Stomach (tissue), 9 donors: ENCODE measurements around the gene CDSN. TPM values are rescaled to one million over a fixed set of nuclear protein-coding genes. Genes with fewer than 3 reads are reported as not detected.

Experiments used
- DNase-seq, 2 donors: peaks; one replicate each; pipeline versions ENCODE4 v3.0.0 to v3.0.0-alpha.2; 2013 to 2019
- H3K27ac ChIP-seq, 5 donors: fragments of 200-600 bp in 4 of 5; sonication (generic) in 4 of 5; one replicate each; pipeline ENCODE4 v1.5.1; 2013 to 2019; ENCODE audit warnings: mild to moderate bottlenecking in 1 of 5, moderate library complexity in 1 of 5
- H3K27me3 ChIP-seq, 3 donors: fragments of 200-600 bp; sonication (generic); one replicate each; pipeline ENCODE4 v1.5.1; 2017 to 2019; ENCODE audit warnings: mixed run types in 1 of 3
- H3K36me3 ChIP-seq, 4 donors: fragments of 200-600 bp; sonication (generic); 1 replicate in 3 of 4; 2 replicates in 1 of 4; pipeline ENCODE4 v1.5.1; 2016 to 2019
- H3K4me1 ChIP-seq, 4 donors: fragments of 200-600 bp; sonication (generic); one replicate each; pipeline ENCODE4 v1.5.1; 2016 to 2019
- H3K4me3 ChIP-seq, 4 donors: fragments of 200-600 bp; sonication (generic) in 3 of 4; one replicate each; pipeline ENCODE4 v1.5.1; 2016 to 2019; ENCODE audit warnings: mild to moderate bottlenecking in 1 of 4
- H3K9me3 ChIP-seq, 4 donors: fragments of 200-600 bp; sonication (generic); one replicate each; pipeline ENCODE4 v1.5.1; 2016 to 2019
- EP300 ChIP-seq: sonication (generic); formaldehyde crosslinking; IDR thresholded peaks from one replicate; pipeline ENCODE4 v1.6.1; 2017; ENCODE audit warnings: antibody characterized with exemption
- POLR2A ChIP-seq, 4 donors: fragments of 450-650 bp; IDR thresholded peaks; one replicate each; pipeline ENCODE4 v1.6.1; 2016; ENCODE audit warnings: antibody characterized with exemption in 4 of 4, control low read depth in 2 of 4, mild to moderate bottlenecking in 1 of 4, moderate library complexity in 1 of 4
- POLR2AphosphoS5 ChIP-seq, 3 donors: sonication (generic); formaldehyde crosslinking; IDR thresholded peaks; one replicate each; pipeline ENCODE4 v1.6.1; 2016; ENCODE audit warnings: antibody characterized with exemption in 3 of 3
- WGBS, 5 donors: extraction: QIAGEN DNeasy Blood & Tissue Kit in 3 of 5; methylation state at CpG; one replicate each; pipeline versions ENCODE4 v1.1.5 to v1.1.7; 2013 to 2018; 5-methylcytosine and 5-hydroxymethylcytosine counted together
- intact Hi-C: fragments of 100-400 bp; cut with DNase I; formaldehyde crosslinking; loops from one replicate; pipeline ENCODE4 v1.15.1; 2023; ENCODE audit warnings: low total_unique reads
- polyA plus RNA-seq, 3 donors: library from polyadenylated mRNA; stranded (reverse); fragments of 200-250 nt; gene quantifications; one replicate each; pipeline ENCODE4 v1.2.3, GENCODE V29; 2013
- total RNA-seq, 5 donors: library from RNA; depleted of rRNA; stranded (reverse); fragments of >200 nt; gene quantifications; one replicate each; pipeline versions ENCODE4 v1.1.0 to v1.2.3, GENCODE V29; 2014 to 2016
- TF ChIP-seq, protein P1 (sequence below), 7 experiments: fragments of 450-650 bp in 4 of 7; fragments of 200-600 bp in 3 of 7; sonication (generic) in 3 of 7; IDR thresholded peaks; one replicate each; pipeline ENCODE4 v1.5.1; 2016 to 2019; ENCODE audit warnings: antibody characterized with exemption in 7 of 7, control low read depth in 2 of 7, mild to moderate bottlenecking in 1 of 7
- donor health status: healthy with polysubstance abuse.
- donor health status: Bipolar disorder and iron deficiency.
- donor health status: healthy.

The CDSN gene
- total and polyA plus RNA-seq, 8 donors = 0.05 TPM; not detected in 7

DNA sequence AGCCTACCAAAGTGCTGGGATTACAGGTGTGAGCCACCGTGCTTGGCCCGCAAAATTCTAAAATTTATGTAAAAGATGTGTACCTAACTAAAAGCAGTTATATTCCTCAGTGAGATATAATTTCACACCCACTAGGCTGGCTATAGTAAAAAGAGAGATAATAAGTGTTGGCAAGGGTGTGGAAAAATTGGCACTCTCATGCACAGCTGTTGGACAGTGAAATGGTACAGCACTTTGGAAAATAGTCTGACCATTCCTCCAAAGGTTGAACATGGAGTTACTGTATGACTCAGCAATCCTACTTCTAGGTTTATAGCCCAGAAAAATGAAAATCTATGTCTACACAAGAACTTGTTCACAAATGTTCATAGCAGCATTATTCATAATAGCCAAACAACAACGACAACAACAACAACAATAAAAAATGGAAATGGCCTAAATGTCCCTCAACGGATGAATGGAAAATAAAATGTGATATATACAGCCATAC, 21.8 kb downstream of the CDSN start:
- Histone ChIP-seq H3K4me3 (no peak overlapping the region), H3K36me3 (no peaks in the 10 kb centered on the region), H3K9me3 (no peaks in the 10 kb centered on the region), H3K4me1 (peaks cover 6 to 14% (median 8%) of the 10 kb centered on the region in 4 donors), H3K27ac (no peak overlapping the region), H3K27me3 (no peaks in the 10 kb centered on the region)
- intact Hi-C loops = no loop called here
- TF ChIP-seq POLR2A (IDR thresholded peaks at IDR 0.05) = no peak
- no peak for TF ChIP-seq POLR2AphosphoS5 (IDR thresholded peaks at IDR 0.05)
- TF ChIP-seq EP300 = no peak
- TF ChIP-seq, protein P1, sequence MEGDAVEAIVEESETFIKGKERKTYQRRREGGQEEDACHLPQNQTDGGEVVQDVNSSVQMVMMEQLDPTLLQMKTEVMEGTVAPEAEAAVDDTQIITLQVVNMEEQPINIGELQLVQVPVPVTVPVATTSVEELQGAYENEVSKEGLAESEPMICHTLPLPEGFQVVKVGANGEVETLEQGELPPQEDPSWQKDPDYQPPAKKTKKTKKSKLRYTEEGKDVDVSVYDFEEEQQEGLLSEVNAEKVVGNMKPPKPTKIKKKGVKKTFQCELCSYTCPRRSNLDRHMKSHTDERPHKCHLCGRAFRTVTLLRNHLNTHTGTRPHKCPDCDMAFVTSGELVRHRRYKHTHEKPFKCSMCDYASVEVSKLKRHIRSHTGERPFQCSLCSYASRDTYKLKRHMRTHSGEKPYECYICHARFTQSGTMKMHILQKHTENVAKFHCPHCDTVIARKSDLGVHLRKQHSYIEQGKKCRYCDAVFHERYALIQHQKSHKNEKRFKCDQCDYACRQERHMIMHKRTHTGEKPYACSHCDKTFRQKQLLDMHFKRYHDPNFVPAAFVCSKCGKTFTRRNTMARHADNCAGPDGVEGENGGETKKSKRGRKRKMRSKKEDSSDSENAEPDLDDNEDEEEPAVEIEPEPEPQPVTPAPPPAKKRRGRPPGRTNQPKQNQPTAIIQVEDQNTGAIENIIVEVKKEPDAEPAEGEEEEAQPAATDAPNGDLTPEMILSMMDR (IDR thresholded peaks at IDR 0.05) = no peak
- WGBS, 5 donors = 88 to 97% (median 91%) methylated on average over 4 of the region's 4 CpGs
- no peak for DNase-seq

DNA sequence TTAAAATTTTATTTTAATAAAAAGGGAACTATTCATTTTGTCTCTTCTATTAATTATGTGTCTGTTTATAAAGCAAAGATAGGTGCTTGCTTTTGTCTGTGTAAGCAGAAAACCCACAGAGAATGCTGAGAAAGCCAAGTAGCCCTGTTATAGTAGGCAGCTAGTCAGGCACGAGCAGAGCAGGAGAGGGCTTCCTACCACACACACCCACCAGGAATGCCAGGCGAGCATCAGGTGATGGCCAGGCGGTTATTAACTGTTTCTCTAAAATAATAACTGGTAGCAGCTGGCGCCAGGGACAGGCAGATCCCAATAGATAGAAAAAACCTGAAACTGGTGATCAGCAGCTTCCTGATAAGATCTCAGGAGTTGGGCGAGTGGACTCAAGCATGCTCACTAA, 23.6 kb downstream of the CDSN start:
- 67 to 79% (median 72%) methylated on average over 5 of the region's 5 CpGs for WGBS, 5 donors
- Histone ChIP-seq H3K4me1 (peaks cover 6 to 22% (median 8%) of the 10 kb centered on the region in 4 donors), H3K27me3 (no peaks in the 10 kb centered on the region), H3K27ac (no peak overlapping the region), H3K4me3 (no peak overlapping the region), H3K36me3 (no peaks in the 10 kb centered on the region), H3K9me3 (no peaks in the 10 kb centered on the region)
- TF ChIP-seq POLR2A (IDR thresholded peaks at IDR 0.05) (no peak), POLR2AphosphoS5 (IDR thresholded peaks at IDR 0.05) (no peak), EP300 (no peak)
- TF ChIP-seq, protein P1 (IDR thresholded peaks at IDR 0.05) = no peak
- DNase-seq = no peak
- intact Hi-C loops = no loop called here

DNA sequence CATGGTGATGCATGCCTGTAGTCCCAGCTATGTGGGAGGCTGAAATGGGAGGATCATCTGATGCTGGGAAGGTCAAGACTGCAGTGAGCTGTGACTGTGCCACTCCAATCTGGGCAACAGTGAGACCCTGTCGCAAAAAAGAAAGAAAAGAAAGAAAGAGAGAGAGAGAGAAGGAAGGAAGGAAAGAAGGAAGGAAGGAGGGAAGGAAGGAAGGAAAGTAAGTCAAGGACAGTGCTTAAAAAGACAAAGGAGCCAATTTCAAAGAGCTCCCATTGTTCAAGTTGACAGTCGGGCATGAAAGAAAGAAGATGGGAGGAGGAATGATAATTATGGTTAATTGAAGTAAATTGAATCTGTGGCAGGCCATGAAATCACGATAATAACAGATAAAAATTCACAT, 24.0 kb downstream of the CDSN start:
- TF ChIP-seq, protein P1 (IDR thresholded peaks at IDR 0.05) = no peak
- no peak for TF ChIP-seq EP300
- TF ChIP-seq POLR2AphosphoS5 (IDR thresholded peaks at IDR 0.05) = no peak
- no peak for TF ChIP-seq POLR2A (IDR thresholded peaks at IDR 0.05)
- Histone ChIP-seq H3K36me3 (no peaks in the 10 kb centered on the region), H3K27me3 (no peaks in the 10 kb centered on the region), H3K27ac (no peak overlapping the region), H3K4me3 (no peak overlapping the region), H3K9me3 (no peaks in the 10 kb centered on the region), H3K4me1 (peaks cover 6 to 22% (median 8%) of the 10 kb centered on the region in 4 donors)
- intact Hi-C loops = no loop called here
- no peak for DNase-seq
- 82 to 92% (median 89%) methylated on average over 3 of the region's 3 CpGs for WGBS, 5 donors

DNA sequence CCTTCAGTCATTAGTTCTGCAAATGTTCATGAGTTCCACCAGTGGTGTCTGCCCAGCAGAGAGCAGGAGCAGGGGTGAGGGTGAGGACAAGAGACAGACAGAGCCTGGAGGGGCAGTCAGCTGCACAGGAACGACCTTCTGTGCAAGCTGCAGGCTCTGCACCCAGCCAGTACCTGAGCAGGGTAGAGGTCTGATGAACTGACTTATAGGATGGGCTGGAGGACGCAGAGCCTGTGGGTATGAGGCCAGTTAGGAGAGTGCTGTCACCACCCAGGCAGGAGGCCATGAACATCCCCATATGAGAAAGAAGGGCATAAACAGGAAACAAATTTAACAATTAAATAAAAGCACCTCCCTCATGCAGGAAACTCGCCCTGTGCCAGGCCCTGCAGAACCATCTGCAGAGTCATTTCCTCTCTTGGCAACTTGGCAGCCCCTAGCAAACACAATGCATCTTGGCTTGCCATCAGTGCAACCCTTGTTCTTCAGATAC, 25.8 kb downstream of the CDSN start:
- Histone ChIP-seq H3K27ac (peak overlapping the region in 2 of 5 donors; percentile 27 to 34), H3K9me3 (no peaks in the 10 kb centered on the region), H3K4me1 (peaks cover 6 to 22% (median 8%) of the 10 kb centered on the region in 4 donors), H3K4me3 (no peak overlapping the region), H3K27me3 (no peaks in the 10 kb centered on the region), H3K36me3 (no peaks in the 10 kb centered on the region)
- DNase-seq = peak in 1 of 2 donors; percentile 42
- 27 to 54% (median 35%) methylated on average over 3 of the region's 3 CpGs for WGBS, 5 donors
- TF ChIP-seq POLR2A (IDR thresholded peaks at IDR 0.05) (no peak), POLR2AphosphoS5 (IDR thresholded peaks at IDR 0.05) (peak in 1 of 3 donors; percentile 14), EP300 (no peak)
- TF ChIP-seq, protein P1 (IDR thresholded peaks at IDR 0.05) = no peak
- intact Hi-C loops = no loop called here
